Middle frontal gyrus (tissue), 1 donor: ENCODE data around the gene BSN.
"Not testable (repeated sequence)": the region's sequence is repeated elsewhere in the genome, so short reads cannot be mapped to it uniquely, and the experiment has no call there.

Experiments used
- DNase-seq: peaks from one replicate; pipeline ENCODE4 v3.0.0-alpha.2; 2015; ENCODE audit warnings: low spot score; ENCODE audit errors: extremely low spot score

Gene BSN

DNA sequence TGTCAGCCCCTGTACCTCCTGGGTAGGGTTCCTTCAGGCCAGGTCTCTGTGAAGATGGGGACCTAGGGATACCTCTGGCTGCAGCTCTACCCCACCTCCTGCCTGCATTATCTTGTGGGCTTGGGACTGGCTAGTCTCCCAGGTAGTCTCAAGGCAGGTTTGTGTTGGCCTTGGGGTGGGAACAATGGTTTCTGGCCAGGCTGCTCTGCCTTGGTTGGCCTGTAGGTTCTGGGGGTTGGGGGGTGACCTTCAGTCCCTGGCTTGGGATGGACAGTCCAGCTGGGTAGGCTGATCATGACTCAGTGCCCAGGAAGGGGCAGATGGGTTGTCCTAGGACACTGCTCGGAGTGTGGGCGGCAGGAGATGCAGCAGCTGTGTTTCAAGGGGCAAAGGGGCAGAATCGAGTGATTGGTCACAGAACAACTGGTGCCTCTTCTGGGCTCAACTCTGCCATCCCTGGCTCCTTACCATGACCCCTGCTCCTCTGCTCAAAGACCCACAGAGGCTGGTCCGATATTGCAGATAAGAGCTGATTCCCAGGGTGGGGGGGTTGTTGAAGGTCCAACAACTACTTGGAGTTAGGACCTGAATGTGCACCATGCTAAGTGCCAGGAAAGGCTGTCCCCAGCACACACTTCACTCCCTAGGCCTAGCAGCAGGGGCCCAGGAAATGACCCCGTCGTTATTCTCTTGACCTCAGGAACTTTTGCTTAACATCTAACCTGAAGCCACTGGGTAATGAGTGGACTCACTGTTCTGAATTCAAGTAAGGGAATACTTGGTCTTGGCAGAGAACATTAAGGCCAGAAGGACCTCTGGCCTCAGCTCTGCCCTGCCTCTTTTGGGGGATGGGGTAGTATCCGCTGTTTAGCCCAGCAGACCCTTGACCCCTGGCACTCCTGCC is 18.1 kb upstream of the BSN start:
- no peak for DNase-seq

DNA sequence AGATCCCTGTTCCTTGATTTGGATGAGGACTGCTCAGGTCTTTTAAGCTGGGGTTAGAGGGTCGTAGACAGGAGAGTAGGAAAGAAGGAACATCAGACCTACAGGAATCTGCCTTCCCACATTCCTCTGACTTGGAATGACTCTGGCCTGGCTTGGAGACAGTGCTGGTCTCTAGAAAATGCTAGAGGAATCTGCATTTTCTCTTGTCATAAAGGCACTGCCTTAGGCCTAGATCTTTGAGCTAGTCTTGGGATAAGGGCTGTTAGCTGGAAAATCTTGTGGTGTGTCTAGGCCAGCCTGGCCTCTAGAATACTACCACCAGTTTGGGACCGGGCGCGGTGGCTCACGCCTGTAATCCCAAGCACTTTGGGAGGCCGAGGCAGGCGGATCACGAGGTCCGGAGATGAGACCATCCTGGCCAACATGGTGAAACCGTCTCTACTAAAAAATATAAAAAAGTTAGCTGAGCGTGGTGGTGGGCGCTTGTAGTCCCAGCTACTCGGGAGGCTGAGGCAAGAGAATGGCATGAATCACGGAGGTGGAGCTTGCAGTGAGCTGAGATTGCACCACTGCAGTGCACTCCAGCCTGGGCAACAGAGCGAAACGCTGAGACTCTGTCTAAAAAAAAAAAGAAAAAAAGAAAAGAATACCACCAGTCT is 17.3 kb upstream of the BSN start:
- no peak for DNase-seq

DNA sequence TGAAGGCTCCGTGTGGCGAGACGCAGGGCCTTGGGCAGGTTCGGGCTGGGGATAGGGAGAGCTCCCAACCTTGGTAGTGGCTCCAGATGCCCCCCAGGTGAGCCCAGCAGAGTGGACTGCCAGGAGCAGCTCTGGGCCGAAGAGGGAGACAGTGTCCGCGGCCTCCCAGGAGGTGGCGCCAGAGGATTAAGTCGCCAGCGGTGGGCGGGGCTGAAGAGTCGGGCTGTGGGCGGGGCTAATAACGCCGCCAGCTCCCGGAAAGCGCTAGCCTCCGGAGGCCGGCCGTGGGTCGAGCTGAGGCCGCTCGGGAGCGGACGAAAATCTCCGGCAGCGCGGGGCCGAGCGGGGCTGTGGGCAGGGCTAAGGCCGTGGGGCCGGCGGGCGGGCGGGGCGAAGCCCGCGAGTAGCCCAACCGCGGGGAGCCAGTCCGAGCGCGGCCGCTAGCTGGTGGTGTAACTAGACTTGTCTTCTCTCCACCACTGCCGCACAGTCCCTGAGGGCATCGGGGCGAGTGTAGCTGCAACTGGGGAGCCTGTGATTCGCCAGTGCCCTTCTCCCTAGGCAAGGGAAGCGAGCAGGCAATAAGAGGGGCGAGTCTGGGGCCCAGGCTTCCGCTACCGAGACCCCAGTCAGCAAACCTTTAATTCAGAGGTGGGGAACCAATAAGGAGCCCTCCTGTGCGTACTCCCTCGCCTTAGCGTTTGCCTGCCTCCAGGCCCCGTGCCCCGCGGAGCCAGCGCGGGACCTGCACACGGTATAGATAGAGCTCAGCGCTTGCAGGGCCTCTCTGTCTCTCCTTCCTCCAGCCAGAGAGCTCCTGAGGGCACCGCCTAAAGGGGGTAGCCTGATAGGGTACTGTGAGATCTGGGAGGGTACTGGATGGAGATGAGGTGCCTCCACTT is 14.4 kb upstream of the BSN start:
- DNase-seq, result peak; percentile 92

DNA sequence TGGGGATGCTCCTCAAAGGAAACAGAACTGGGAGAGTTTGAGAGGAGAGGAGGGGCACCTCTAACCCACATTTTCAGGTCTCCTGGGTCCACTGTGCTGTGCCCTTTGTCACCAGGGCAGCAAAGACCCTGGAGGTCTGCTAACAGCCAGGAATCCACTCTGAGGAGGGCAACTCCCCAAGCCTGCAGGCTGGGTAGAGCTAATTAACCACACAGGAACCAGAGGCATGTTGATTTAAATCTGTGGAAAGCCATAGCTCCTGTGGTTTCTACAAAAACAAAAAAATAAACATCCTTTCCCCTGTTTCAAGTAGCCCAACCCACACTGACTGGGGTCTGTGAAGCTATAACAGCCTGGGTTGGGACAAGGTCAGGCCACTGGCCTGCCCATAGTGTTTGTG is 2.2 kb upstream of the BSN start:
- DNase-seq, result no peak

DNA sequence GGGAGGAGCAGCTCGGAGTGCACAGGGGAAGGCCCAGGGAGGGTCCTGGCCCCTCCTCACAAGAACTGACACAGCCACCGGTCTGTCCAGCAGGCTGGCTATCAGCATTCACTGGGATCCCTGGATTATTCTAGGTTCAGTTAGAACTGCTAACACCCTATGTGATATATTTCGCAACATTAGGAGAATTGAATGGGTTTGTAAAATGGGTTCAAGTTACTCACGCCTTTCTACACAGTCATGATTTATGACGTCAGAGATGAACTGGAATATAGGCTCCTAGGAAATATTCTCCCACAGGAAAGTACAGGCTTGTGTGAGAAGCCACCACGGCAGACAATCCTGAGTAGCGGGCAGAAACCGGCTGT is 969 bp upstream of the BSN start:
- DNase-seq, result no peak

DNA sequence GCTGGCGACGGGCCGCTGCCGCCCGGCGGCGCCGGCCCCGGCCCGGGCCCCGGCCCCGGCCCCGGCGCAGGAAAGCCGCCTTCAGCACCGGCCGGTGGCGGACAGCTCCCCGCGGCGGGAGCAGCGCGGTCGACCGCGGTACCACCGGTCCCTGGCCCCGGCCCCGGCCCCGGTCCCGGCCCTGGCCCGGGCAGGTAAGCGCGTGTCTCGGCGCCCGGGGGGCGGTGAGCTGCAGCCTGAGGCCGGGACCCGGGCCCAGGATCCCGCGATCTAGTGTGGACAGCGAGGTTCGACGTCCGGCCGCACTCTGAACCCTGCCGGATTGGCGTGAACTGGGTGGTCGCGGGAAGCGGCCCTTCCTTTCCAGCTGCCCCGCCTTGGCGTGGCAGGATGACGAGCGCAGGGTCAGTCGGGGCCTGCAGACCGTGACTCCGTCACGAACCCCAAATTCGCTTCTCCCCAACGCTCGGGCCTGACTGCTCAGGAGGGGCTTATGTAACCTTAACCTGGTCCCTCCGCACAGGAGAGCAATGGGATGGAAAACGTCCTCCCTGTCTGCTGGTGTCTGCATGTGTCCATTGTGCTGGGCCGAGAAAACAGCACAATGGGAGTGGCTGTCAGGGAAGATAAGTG is 472 bp downstream of the BSN start:
- DNase-seq, result no peak

DNA sequence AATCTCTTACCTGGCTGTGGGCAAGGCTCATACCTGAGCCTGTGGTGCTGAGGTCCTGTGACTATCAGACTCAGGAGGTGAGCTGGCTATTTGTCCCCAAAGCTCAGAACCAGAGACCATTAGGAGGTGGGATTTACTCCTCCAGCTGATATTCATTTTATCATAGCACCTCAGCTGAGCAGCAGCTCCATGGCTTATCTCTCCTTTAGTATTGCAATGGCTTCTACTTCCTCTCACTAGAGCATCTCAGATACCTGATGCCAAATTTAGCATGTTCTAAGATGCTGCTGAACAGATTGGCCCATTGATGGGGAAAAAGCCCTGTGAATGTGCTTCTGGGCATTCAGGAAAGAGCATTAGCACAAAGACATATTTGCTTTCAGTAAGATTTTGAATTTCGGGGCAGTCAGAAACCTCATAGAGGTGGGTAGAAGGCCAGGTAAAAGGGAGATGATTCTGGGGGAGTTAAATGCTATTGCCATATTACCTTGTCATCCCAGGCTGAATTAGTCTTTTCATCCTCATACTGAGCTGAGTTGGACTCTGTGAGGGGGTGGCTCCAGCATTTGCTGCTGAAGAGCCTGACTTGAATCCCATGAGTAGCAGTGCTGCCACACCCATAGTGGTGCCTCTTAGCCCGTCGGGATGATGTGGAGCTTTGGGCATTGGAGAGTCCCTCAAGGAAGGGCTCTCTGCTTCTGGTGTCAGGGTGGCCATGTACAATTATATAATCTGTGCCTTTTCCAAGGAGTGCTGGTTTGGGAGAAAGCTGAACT is 2.4 kb downstream of the BSN start:
- no peak for DNase-seq

DNA sequence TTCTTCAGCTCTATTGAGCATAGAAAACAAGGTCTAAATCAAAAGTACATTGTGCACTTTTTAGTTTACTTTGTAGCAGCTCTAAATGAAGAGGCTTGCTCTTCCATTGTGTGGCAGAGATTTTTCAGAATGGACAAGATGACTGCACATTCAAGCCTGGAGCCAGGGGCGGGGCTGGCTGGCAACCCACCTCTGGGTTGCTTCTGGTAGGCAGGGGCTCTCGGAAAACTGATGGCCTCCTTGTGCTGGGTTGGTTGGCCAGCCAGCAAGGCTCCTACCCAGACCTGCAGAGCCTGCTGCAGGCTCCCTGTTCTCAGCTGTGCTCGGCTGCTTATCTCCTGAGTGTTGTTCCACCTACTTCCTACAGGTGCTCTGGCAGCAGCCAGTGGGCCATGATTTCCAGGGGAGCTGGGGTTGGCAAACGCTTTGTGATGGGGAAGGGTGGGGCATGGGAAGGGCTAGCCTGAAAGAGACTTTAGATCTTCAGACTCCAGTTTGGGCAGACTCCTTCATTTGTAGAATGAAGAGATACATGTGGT is 8.8 kb downstream of the BSN start:
- no peak for DNase-seq

DNA sequence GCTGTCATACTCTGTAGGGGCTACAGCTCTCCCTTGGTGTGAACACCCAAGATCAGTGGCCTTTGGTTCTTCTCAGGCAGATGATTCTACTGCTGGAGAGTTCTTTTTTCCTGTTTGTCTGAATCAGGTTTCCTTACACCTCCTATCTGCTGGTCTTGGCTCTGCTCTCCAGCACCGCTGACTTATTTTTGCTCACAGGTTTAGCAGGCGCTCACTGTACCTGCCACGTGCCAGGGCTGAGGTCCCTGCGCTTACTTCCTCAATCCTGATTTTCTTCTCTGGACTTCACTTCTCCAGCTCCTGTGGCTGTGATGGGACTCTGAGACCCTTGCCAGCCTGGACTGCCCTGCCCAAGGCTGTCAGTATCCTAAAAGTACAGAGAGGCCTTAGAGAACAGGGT is 9.5 kb downstream of the BSN start:
- no peak for DNase-seq

DNA sequence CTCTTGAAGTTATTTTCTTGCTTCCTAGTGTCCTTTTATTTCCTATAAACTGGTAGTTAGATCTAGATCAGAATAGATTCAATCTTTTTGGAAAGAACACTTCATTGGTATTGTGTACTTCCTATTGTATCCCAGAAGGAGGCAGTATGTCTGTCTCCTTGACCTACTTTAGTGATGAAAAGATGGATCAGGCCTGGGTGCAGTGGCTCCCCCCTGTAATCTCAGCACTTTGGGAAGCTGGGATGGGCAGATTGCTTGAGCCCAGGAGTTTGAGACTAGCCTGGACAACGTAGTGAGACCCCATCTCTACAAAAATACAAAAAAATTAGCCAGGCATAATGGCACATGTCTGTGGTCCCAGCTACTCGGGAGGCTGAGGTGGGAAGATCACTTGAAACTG is 12.0 kb downstream of the BSN start:
- DNase-seq, result no peak

DNA sequence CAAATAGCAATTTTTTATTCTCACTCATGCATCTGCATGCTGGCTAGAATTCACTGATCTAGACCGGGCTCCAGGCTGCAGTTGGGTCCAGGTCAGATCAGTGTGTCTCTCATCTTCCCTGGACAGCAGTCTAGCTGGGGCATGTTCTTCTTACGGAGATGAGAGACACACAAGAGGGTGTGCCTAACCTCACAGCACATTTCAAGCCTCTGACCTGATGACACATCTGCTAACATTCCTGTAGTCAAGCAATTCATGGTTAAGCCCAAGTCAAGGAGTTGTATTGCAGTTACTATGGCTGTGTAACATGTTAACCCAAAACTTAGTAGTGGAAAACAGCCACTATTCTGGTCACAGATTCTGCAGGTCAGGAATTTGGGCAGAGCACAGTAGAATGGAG is 13.1 kb downstream of the BSN start:
- no peak for DNase-seq

DNA sequence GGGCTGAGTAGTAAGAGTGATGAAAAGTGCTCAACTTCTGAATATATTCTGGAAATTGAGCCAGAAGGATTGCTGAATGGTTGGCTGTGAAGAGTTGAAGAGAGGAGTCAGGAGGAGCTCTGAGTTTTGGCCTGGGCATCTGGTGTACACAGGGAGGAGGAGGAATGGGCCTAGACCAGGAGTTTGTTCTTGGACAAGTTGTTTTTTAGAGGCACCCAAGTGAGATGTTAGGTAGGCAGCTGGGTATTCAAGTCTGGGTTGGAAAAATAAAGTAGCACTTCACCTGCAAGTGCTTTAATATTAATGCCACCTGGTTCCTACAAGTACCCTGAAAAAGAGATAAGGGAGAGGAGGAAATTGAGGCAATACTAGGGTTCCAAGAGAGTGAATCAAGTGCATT is 14.7 kb downstream of the BSN start:
- DNase-seq, result no peak

DNA sequence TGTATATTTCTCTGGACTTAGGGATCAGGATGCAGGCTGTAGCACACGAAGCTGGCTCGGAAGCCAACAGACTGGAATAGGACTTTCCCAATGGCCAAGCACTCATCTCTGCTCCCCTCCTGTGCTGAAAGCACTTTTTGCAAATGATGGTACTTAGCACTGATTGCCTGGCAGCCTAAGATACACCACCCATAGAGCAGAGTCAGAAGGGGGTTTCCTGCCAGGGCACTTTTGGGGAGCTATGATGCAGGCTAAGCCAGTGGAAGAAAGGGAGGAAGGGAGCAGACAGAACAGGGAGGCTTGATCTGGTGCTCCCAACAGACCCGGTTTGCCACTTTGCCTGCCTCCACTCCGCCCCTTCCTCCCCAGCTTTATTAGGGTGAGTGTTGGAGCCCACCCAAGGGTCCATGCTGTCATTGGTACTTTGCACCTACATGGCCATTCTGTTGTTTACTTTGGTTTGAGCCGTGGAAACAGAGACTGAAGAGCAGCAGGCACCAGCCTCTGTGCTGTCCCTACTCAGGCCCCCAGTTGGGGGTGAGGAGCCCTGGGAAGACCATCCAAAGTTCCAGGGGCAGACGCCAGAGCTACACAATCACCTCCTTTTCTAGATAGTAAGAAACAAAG is 15.9 kb downstream of the BSN start:
- DNase-seq, result no peak

DNA sequence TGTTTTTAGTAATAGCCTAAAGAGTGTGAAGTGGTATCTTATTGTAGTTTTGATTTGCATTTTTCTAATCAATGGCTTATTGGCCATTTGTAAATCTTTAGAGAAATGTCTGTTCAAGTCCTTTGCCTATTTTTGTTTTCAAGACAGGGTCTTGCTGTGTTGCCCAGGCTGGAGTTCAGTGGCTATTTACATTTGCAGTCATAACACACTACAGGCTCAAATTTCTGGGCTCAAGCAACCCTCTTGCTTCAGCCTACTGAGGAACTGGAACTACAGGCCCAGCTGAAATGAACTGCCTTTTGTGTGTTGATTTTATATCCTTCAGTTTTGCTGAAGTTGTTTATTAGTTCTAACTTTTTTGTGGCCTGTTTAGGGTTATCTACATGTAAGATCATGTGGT is 27.9 kb downstream of the BSN start:
- DNase-seq, result no peak

DNA sequence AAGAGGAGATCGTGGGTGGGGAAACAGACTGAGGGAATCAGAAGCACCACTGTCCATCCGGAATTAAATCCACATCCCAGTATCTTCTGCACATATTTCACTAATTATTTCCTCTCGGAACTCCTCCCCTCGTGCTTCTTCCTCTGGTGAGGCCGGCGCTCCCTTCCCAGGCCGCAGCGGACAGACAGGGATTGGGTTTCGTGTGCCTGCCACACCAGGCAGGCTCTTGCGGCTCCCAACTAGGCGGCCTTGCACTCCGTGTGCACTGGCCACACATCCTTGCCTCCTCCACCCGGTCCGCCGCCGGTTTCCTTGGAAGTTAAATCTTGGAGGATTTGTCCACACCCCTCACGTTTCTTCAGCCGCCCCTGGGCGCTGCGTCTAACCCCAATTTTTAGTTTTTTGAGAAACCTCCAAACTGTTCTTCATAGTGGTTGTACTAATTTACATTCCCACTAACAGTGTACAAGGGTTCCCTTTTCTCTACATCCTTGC is 31.0 kb downstream of the BSN start:
- DNase-seq, result not testable (repeated sequence)

DNA sequence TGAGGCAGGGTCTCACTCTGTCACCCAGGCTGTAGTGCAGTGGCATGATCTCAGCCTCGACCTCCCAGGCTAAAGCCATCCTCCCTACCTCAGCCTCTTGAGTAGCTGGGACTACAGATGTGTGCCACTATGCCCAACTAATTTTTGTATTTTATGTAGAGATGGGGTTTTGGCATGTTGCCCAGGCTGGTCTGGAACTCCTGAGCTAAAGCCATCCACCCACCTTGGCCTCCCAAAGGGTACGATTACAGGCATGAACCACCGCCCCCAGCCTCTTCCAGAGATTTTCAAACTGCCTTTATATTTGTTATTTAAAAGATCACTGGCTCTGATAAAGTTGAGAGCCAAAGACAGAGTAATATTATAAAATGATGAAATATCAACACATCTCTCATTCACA is 37.3 kb downstream of the BSN start:
- no peak for DNase-seq

DNA sequence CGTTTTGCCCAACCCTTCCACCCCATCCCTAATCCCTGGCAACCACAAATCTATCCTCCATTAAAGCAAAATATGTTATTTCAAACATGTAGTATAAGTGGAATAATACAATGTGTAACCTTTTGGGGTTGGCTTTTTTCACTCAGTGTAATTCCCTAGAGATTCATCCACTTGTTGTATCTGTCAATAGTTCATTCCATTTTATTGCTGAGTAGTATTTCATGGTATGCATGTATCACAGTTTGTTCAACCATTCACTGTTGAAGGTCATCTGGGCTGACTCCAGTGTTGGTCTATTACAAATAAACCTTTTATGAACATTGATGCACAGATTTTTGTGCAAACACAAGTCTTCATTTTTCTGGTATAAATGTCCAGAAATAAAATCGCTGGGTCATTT is 38.8 kb downstream of the BSN start:
- DNase-seq, result no peak

DNA sequence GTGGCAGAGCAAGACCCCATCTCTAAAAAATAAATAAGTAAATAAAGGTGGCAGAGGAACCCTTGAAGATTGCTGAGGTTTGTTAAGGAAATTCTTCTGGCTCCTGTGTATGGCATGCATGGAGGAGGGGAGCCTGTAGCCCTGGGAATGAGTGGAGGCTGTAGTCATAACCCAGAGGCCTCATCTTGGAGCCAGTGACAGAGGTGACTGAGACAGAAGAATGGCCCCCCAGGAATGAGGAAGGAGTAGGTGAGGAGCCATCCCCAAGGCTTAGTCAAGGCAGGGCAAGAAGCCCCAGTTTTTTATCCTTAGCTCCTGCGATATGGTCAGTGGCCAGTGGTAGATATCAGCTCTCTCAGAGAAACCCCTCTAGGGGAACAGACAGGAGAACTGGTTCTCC is 46.5 kb downstream of the BSN start:
- no peak for DNase-seq

DNA sequence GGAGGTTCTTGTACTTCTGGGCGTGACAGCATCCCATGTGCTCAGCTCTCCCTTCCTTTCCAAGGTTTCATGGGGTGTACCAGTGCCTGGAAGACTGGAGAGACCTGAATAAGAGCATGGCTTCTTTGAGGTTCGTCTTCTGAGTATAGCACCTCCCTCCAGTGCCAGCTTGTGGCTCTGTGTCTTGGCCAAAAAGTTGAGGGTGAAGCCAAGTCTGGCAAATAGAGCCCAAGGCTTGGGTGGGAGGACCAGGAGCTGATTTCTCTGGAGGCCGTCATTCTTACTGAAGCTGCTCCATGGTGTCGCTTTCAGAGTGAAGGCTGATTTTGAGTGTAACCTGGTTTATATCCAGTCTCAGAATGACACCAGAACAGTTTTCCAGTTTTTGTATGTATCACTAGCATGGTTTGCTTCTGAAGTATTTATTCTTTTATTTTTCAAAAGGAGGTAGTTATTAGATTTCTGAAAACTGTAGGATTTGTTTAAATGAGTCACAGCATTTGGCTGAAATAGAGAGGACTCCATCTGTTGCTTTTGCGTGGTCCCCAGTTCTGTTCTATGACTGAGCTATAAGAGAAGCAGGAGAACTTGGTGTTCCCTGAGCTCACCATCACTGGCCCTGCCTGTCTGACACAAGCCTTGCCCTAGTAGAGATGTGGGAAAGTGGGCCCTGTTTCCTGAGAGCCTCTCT is 47.2 kb downstream of the BSN start:
- no peak for DNase-seq
